Spleen (tissue), 7 donors: Measurements from ENCODE around the gene GCK.

Experiments
- POLR2A ChIP-seq, 3 donors: fragments of 450-650 bp; IDR thresholded peaks; one replicate each; pipeline ENCODE4 v1.5.1; 2017; ENCODE audit warnings: antibody characterized with exemption in 3 of 3, mild to moderate bottlenecking in 1 of 3
- POLR2AphosphoS5 ChIP-seq, 3 donors: sonication (generic); formaldehyde crosslinking; IDR thresholded peaks; one replicate each; pipeline ENCODE4 v1.5.1; 2017; ENCODE audit warnings: antibody characterized with exemption in 3 of 3
- TF ChIP-seq, protein P1 (sequence below), 11 experiments: fragments of 200-600 bp in 7 of 11; fragments of 450-650 bp in 4 of 11; sonication (generic) in 4 of 11; IDR thresholded peaks in 8 of 11; conservative IDR thresholded peaks in 3 of 11; 1 replicate in 7 of 11; 2 replicates in 4 of 11; pipeline versions ENCODE4 v1.4.0 to v1.8.0; 2016 to 2021; ENCODE audit warnings: antibody characterized with exemption in 11 of 11, inconsistent platforms in 4 of 11, mild to moderate bottlenecking in 1 of 11
- donor health status: DM: no; HTN: no; CAD: no; lungs with moderate emphysema.
- donor health status: DM: no; HTN: no; CAD: no.
- donor health status: DM: no; HTN: no; CAD: no.

DNA sequence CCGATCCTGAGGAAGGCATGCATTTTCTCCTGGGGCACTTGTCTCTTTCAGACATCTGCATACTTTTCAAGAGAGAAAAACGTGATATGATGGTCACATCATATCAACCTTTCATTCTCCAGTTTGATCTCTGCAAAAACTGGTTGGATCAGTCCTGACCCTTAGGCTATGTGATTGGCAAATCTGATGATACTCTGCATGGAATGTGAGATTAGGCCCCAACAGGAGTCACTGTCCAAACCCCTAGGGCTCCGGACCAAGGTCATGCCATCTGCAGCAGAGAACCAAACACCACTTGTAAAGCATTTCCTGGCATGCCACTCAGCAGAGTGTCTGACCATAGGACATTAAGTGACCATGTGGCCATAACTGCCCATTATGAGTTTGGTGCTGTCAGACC, 8.6 kb downstream of the GCK start:
- TF ChIP-seq POLR2A (IDR thresholded peaks at IDR 0.05) = no peak
- TF ChIP-seq, protein P1, sequence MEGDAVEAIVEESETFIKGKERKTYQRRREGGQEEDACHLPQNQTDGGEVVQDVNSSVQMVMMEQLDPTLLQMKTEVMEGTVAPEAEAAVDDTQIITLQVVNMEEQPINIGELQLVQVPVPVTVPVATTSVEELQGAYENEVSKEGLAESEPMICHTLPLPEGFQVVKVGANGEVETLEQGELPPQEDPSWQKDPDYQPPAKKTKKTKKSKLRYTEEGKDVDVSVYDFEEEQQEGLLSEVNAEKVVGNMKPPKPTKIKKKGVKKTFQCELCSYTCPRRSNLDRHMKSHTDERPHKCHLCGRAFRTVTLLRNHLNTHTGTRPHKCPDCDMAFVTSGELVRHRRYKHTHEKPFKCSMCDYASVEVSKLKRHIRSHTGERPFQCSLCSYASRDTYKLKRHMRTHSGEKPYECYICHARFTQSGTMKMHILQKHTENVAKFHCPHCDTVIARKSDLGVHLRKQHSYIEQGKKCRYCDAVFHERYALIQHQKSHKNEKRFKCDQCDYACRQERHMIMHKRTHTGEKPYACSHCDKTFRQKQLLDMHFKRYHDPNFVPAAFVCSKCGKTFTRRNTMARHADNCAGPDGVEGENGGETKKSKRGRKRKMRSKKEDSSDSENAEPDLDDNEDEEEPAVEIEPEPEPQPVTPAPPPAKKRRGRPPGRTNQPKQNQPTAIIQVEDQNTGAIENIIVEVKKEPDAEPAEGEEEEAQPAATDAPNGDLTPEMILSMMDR (IDR thresholded peaks at IDR 0.05 in 8 of 11, conservative IDR thresholded peaks at IDR 0.05 in 3 of 11) = no peak
- TF ChIP-seq POLR2AphosphoS5 (IDR thresholded peaks at IDR 0.05) = no peak
